Stimulated activated CD4-positive, alpha-beta T cell treated with anti-CD3 and anti-CD28 coated beads, Interleukin-1b, Interleukin-23, amount 100 ng/mL, for 48 hours (primary cell): ENCODE data around the gene MTA1.

Source experiments
- DNase-seq: peaks from one replicate; pipeline ENCODE4 v3.0.0-alpha.2; 2020

Gene MTA1

DNA sequence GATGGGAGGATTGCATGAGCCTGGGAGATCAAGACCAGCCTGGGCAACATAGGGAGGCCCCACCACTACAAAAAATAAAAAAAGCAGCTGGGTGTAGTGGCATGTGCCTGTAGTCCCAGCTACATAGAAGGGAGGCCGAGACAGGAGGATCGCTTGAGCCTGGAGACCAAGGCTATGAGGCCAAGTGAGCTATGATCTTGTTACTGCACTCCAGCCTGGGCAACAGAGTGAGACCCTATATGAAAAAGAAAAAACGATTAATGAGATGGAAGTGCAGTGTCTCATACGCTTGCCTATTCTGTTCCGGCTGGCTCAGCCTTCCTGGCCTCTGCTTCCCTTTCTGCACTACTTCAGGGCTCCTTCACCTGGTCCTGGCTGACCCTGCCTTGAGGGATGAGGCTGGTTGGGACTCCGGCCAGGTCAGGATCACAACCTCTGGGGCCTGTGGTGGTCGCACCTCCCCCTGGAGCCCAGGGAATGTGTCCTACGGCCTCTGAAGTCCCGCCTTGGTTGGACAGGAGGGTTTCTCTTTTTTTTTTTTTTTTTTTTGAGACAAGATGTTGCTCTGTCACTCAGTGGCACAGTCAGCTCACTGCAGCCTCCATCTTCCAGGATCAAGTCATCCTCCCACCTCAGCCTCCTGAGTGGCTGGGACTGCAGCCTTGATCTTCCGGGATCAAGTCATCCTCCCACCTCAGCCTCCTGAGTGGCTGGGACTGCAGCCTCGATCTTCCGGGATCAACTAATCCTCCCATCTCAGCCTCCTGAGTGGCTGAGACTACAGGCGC, 82.1 kb downstream of the MTA1 start:
- DNase-seq: no peak

DNA sequence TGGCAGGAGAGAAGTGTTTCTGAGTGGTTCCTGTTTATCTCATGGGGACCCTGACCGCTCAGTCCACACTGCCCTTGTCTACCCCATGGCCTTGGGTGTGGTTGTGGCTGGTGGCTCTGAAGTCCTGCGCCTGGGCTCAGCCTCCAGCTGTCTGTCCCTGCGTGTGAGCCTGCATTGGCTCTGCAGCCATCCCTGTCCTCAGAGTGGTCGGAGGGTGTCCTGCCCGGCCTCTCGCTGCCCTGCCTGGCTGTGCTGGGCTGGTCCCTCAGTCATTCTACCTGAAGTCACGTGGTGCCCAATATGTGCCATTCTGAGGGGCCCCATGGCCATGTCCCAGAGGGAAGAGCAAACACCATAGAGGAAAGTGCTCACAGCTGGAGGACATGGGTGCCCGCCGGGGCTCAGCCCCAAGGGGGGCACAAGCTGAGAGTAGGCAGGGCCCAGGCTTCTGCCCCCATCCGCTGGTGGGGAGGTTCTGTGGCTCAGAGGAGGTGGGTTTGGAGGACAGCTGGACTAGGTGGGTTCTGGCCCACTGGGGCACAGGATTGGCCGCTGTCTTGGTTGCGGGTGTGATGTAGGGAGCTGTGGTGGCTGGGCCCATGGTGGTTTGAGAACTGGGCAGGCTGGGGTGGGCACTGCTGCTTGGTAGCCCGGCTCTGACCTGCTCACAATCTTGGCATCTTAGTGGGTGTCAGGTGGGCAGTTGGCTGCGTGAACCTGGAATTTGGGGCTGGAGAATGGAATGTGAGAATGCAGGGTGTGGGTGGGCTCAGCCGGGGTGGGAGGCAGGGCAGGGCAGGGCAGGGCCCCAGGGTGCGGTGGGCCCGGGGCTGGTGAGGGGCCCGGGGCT, 83.0 kb downstream of the MTA1 start:
- no peak for DNase-seq

DNA sequence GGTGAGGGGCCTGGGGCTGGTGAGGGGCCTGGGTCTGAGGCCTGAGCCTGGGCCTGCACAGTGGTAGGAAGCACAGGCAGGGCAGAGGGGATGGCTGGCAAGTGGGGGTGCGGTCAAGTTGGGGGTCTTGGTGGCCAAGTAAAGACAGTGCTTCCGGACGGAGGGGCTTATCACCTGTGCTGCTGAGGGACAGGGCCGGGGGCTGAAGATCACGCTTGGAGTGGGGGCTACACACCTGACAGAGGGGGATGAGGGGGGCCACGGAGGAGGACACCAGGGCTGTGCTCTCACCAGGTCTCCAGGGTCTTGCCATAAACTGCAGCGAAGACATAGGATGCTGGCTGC, 83.6 kb downstream of the MTA1 start:
- no peak for DNase-seq

DNA sequence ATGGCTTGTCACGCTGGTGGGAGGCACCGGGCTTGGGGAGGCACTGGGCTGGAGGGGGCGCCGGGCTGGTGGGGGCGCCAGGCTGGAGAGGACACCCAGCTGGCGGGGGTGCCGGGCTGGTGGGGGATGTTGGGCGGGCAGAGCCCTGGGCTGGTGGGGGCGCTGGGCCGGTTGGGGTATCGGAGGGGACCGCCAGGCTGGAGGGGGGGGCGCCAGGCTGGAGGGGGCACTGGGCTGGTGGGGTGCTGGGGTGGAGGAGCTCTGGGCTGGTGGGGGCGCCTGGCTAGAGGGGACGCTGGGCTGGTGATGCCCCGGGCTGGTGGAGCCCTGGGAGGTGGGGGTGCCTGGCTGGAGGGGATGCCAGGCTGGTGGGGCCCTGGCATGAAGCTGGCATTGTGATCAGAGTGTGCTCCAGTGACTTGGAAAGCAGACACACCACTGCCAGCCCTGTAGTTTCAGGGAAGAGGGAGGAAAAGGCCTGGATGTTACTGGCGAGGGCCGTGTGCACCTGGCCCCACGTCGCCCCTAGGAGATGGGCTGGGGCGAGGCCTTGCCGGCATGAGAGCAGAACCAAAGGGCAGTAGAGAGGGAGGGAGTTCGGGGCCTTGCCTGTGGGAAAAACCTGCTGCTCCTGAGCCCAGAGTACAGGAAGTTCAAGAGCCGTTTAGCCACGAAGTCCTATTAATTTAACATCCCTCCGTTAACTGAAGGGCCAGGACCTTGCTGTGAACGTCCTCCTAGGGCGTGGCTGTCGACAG, 84.5 kb downstream of the MTA1 start:
- no peak for DNase-seq

DNA sequence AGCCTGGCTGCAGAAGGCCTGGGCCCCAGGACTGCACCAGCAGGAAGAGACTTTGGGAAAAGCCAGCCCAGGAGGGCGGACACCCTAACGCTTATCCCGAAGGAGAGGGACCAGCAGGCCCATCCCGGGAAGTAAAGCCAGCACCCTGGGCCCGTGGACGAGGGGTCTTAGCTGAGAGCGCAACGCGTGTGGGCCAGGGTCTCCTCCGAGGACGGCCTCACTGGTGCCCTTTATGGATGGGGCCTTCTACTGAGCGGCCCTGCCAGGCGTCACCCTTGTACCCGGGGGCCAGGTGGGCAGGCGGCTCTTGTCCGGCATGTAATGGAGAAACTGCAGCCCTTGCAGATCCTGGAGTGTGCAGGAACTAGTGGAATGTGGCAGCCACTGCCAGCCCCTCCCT, 85.5 kb downstream of the MTA1 start:
- no peak for DNase-seq

DNA sequence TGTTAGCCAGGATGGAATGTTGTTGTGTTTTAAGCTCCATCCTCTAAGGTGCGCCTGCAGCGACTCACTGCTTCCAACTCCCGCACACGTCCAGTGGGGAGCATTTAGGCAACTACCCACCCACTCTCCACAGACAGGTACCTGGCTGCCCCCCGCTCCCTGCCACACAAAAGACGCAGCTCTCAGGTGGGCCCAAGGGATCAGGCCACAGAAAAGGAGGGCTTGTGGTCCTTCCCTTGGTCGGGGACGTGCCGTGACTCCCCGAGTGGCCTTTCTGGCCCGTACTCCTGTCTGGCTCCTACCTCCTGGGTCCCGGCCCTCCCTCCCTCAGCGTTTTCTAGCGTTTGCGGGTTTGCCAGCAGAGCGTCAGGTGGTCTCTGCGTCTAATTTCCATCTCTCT, 87.6 kb downstream of the MTA1 start:
- DNase-seq: no peak

DNA sequence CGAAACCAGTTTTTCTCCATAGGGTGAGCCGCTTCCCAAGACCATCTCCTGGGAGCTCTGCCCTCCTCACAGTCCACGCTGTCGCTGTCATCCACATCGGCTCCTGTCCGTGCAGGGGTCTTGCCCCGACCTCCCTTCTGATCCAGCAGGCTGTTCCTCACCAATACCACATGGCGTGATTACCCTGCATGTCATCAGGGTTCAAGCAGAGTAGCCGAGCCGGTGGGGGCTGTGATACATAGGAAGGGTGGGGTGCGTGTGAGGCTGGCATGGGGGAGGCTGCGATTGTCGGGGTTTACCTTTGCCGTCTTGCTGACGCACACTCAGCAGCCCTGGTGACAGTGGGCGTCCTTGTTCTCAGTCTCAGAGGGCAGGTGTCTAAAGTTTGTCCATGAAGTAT, 88.4 kb downstream of the MTA1 start:
- DNase-seq: no peak

DNA sequence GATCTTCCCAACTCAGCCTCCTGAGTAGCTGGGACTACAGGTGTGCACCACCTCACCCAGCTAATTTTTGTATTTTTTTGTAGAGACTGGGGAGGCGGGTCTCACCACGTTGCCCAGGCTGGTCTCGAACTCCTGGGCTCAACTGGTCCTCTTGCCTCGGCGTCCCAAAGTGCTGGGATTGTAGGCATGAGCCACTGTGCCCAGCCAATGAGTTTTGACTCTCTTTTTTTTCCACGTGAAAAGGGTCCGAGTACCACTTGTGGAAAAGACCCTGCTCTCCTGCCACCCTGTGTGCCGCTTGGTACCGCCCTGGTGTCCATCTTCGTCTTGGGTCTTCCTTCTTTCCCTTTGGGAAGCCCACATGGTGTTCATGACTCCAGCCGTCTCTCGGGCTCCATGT, 89.0 kb downstream of the MTA1 start:
- DNase-seq: no peak

DNA sequence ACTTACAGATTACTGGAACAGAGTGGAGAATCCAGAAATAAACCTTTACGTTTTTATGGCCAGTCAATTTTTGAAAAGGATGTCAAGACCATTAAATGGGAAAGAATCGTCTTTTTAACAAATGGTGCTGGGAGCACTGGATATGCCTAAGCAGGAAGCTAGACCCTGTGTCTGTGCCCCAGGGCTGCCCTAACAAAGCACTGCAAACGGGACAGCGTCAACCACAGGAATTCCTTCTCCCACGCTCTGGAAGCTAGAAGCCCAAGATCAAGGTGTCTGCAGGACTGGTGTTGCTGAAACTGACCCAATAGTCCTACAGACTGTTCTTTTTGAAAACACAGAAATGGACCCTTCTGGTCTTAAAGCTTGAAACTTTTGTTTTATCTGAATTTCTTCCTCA, 97.5 kb downstream of the MTA1 start:
- no peak for DNase-seq

DNA sequence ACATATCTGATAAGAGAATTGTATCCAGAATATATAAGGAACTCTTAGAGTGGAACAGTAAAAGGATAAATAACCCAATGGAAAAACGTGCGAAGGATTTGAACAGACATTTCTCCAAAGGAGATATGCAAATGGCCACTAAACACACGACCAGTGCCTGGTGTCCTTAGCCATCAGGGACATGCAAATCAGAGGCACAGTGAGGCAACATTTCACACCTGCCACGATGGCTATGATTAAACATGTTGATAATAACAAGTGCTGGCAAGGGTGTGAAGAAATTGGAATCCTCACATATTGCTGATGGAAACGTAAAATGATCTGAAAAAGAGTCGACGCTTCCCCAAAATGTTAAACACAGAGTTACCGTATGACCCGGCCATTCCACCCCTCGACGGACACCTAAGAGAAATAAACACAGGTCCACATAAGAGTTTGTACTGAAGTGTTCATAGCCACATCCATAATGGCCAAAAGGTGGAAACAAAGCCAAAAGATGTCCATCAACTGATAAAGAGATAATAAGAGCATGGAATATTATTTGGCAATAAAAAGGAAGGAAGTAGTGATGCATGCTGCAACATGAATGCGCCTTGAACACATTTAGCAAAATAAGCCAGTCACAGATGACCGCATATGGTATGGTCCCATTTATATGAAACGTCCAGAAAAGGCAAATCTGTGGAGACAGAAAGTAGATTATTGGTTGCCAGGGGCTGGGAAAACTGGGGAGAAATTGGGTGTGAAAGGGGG, 100.5 kb downstream of the MTA1 start:
- DNase-seq: no peak
